Measurements from ENCODE around the gene EMC10. TPM values are rescaled to one million over a fixed set of nuclear protein-coding genes. Genes with fewer than 3 reads are reported as not detected.
"Not testable (repeated sequence)": the region's sequence is repeated elsewhere in the genome, so short reads cannot be mapped to it uniquely, and the experiment has no call there.

The EMC10 gene
- total and polyA plus RNA-seq, 9 donors = 84.2 to 122 (median 92.4) TPM

DNA sequence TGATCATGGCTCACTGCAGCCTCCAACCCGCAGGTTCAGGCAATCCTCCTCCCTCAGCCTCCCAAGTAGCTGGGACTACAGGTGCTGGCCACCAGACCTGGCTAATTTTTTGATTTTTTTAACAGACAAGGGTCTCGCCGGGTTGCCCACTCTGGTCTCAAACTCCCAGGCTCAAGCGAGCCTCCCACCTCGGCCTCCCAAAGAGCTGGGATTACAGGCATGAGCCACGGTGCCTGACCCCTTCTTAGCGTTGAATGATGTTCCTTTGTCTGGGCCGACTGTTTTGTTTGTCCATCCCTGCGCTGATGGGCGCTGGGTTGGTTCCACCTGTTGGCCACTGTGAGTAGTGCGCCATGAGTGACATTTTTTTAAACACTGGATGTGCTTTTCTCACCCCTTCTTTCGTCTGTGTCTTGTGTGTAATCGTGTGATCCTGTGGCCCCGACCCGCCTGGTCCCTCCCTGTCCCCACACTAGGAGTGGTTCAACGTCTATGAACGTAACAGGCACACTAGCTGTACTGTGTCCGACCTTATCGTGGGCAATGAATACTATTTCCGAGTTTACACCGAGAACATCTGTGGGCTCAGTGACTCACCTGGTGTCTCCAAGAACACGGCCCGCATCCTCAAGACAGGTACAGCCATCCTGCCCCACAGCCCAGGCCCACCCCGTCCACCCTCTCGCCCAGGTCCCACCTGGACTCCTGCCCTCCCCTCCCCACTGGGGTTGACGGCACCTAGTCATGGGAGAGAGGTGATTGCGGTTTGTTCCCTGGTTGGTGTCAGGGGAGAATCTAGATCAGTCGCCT lies 15.0 kb upstream of the EMC10 start:
- H3K4me3 ChIP-seq (ENCODE audit: low read length) = no peak overlapping the region
- no peaks in the 10 kb centered on the region for H3K36me3 ChIP-seq (ENCODE audit: control insufficient read depth, insufficient read depth, low read length)
- H3K27ac ChIP-seq (ENCODE audit: low read length) = no peak overlapping the region
- H3K4me1 ChIP-seq (ENCODE audit: control insufficient read depth, insufficient read depth, low read length) = peaks cover 16% of the 10 kb centered on the region
- DNase-seq = peak; percentile 74
- WGBS (ENCODE audit: insufficient coverage) = 26% methylated on average over 24 of the region's 28 CpGs
- peaks cover 19% of the 10 kb centered on the region for H3K27me3 ChIP-seq (ENCODE audit: control insufficient read depth, insufficient read depth, low read length)
- no peaks in the 10 kb centered on the region for H3K9me3 ChIP-seq (replicated peaks; ENCODE audit: control insufficient read depth, low read depth, low read length)

DNA sequence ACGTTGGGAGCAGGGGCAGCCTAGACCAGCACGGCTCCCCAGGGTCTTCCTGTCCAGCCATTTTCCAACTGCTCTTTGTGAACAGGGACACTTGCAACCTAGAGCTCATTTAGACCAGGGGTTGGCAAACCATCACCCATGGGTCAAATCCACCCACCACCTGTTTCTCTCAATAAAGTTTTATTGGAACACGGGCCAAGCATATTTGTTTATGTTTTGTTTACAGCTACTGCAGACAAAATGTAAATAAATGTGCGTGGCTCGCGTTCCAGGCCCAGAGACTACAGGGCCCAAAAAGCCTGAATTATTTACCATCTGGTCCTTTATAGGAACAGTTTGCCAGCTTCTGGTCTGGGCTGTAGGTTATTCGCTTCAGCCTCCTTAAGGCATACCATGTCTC lies 13.3 kb upstream of the EMC10 start:
- Histone ChIP-seq H3K9me3 (replicated peaks; ENCODE audit: control insufficient read depth, low read depth, low read length) (no peaks in the 10 kb centered on the region), H3K4me1 (ENCODE audit: control insufficient read depth, insufficient read depth, low read length) (peaks cover 30% of the 10 kb centered on the region), H3K27ac (ENCODE audit: low read length) (no peak overlapping the region), H3K4me3 (ENCODE audit: low read length) (no peak overlapping the region), H3K27me3 (ENCODE audit: control insufficient read depth, insufficient read depth, low read length) (peaks cover 11% of the 10 kb centered on the region), H3K36me3 (ENCODE audit: control insufficient read depth, insufficient read depth, low read length) (no peaks in the 10 kb centered on the region)
- DNase-seq = no peak
- WGBS (ENCODE audit: insufficient coverage) = 56% methylated on average over 4 of the region's 7 CpGs

DNA sequence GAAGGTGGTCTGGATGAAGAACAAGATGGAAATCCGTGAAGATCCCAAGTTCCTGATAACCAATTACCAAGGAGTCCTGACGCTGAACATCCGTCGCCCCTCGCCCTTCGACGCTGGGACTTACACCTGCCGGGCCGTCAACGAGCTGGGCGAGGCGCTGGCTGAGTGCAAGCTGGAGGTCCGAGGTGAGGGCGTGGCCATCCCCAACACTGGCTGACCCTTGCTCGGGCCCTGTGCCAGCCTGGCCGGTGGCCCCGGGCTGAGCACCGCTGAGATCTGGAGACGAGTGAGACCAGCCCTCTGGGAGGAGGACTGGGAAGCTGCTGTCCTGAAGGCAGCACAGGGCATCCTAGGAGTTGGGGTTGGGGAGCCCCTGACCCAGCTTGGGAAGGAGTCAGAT lies 12.0 kb upstream of the EMC10 start:
- no peaks in the 10 kb centered on the region for H3K9me3 ChIP-seq (replicated peaks; ENCODE audit: control insufficient read depth, low read depth, low read length)
- 84% methylated on average over 19 of the region's 19 CpGs for WGBS (ENCODE audit: insufficient coverage)
- H3K36me3 ChIP-seq (ENCODE audit: control insufficient read depth, insufficient read depth, low read length) = no peaks in the 10 kb centered on the region
- H3K4me1 ChIP-seq (ENCODE audit: control insufficient read depth, insufficient read depth, low read length) = peaks cover 25% of the 10 kb centered on the region
- H3K4me3 ChIP-seq (ENCODE audit: low read length) = no peak overlapping the region
- H3K27me3 ChIP-seq (ENCODE audit: control insufficient read depth, insufficient read depth, low read length) = peaks cover 4% of the 10 kb centered on the region
- DNase-seq = no peak
- H3K27ac ChIP-seq (ENCODE audit: low read length) = no peak overlapping the region

DNA sequence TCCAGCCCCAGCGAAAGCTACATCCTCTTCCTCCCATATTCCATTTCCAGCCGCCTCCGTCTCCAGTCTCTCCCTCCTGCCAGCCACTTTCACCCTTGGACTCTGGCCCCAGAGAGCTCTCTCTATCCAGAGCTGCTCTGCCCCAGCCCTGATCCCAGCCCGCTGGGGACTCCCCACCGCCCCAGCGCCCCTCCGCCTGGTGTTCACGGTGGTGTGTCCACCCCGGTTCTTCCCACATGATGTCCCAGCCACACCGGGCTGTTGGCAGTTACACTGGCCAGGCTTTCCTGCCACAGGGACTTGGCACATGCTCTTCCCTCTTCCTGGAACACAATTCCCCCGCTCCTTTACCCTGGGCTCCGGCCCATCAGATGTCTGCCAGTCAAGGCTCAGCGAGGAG lies 11.3 kb upstream of the EMC10 start:
- H3K36me3 ChIP-seq (ENCODE audit: control insufficient read depth, insufficient read depth, low read length) = no peaks in the 10 kb centered on the region
- no peaks in the 10 kb centered on the region for H3K9me3 ChIP-seq (replicated peaks; ENCODE audit: control insufficient read depth, low read depth, low read length)
- peaks cover 25% of the 10 kb centered on the region for H3K4me1 ChIP-seq (ENCODE audit: control insufficient read depth, insufficient read depth, low read length)
- 88% methylated on average over 13 of the region's 13 CpGs for WGBS (ENCODE audit: insufficient coverage)
- no peak overlapping the region for H3K27ac ChIP-seq (ENCODE audit: low read length)
- peaks cover 4% of the 10 kb centered on the region for H3K27me3 ChIP-seq (ENCODE audit: control insufficient read depth, insufficient read depth, low read length)
- no peak for DNase-seq
- no peak overlapping the region for H3K4me3 ChIP-seq (ENCODE audit: low read length)

DNA sequence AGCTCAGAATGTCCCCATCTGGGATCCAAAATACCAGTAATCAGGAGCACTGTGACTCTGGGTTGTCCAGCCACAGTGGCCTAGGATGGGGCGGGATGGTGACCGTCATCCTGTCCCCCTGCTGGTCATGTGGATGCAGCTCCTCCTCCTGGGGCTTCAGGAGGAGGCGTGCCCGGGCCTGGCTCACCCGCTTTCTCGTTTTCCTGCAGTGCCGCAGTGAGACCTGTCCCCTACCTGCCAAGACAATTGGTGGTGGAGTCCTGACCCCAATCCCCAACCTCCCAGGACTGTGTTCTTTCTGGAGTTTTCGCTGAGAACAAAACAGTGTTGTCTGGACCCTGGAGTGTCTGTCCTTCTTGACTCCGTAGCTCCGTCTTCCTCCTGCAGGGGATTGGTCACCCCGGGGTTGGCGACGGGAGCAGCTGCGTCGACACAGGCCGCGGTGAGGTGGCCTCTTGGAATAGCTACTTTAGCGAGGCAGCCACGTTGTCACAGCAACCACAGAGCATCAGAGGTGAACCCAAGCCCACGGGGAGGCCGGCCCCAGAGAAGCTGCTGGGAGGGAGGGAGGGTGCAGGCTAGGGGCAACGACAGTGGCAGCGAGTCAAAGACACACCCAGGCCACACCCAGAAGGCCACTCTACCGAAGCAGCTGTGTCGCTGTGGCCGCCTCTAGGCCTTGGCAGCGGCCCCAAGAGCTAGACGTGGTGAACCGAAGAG lies 10.2 kb upstream of the EMC10 start:
- Histone ChIP-seq H3K36me3 (ENCODE audit: control insufficient read depth, insufficient read depth, low read length) (no peaks in the 10 kb centered on the region), H3K4me3 (ENCODE audit: low read length) (no peak overlapping the region), H3K27me3 (ENCODE audit: control insufficient read depth, insufficient read depth, low read length) (no peaks in the 10 kb centered on the region), H3K9me3 (replicated peaks; ENCODE audit: control insufficient read depth, low read depth, low read length) (no peaks in the 10 kb centered on the region), H3K27ac (ENCODE audit: low read length) (peak overlapping the region; percentile 88), H3K4me1 (ENCODE audit: control insufficient read depth, insufficient read depth, low read length) (peaks cover 25% of the 10 kb centered on the region)
- peak; percentile 90 for DNase-seq
- 19% methylated on average over 23 of the region's 29 CpGs for WGBS (ENCODE audit: insufficient coverage)

DNA sequence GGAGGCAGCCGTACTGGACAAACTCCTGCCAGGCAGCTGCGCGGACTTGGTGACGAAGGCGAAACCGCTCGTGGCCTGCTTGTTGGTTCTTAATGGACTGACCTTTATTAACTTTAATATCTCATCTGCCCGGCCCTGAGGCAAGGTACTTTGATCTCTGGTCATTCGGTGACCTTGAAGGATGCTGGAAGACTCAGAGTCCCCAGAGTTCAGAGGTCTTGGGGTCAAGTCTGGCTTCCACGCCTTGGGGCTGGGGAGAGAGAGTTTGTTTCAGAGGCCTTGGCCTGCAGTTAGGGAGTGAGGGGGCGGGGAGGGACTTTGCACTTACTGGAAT lies 9.6 kb upstream of the EMC10 start:
- Histone ChIP-seq H3K36me3 (ENCODE audit: control insufficient read depth, insufficient read depth, low read length) (no peaks in the 10 kb centered on the region), H3K4me3 (ENCODE audit: low read length) (no peak overlapping the region), H3K9me3 (replicated peaks; ENCODE audit: control insufficient read depth, low read depth, low read length) (no peaks in the 10 kb centered on the region), H3K4me1 (ENCODE audit: control insufficient read depth, insufficient read depth, low read length) (peaks cover 25% of the 10 kb centered on the region), H3K27ac (ENCODE audit: low read length) (peak overlapping the region; percentile 88), H3K27me3 (ENCODE audit: control insufficient read depth, insufficient read depth, low read length) (no peaks in the 10 kb centered on the region)
- WGBS (ENCODE audit: insufficient coverage) = 78% methylated on average over 1 of the region's 11 CpGs
- DNase-seq = no peak

DNA sequence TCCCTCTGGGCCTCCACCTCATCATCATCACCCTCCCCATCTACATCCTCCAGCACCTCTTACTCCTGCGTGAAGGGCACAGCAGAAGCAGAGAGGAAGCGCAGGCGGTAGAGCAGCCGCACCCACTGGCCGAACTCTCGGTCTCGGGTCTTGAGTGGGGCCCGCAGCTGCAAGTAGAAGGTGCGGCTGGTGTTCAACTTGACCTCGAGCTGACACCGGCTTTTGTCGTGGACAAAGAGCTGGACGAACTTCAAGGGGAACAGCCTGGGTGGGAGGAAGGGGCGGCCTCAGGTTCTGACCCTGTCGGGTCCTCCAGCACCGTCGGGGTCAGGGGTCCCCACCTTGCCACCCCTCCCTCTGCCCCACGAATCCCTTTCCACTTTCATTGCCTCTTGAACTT lies 8.7 kb upstream of the EMC10 start:
- H3K27me3 ChIP-seq (ENCODE audit: control insufficient read depth, insufficient read depth, low read length) = no peaks in the 10 kb centered on the region
- peak overlapping the region; percentile 88 for H3K27ac ChIP-seq (ENCODE audit: low read length)
- 72% methylated on average over 18 of the region's 18 CpGs for WGBS (ENCODE audit: insufficient coverage)
- H3K4me1 ChIP-seq (ENCODE audit: control insufficient read depth, insufficient read depth, low read length) = peaks cover 25% of the 10 kb centered on the region
- DNase-seq = no peak
- no peaks in the 10 kb centered on the region for H3K9me3 ChIP-seq (replicated peaks; ENCODE audit: control insufficient read depth, low read depth, low read length)
- H3K36me3 ChIP-seq (ENCODE audit: control insufficient read depth, insufficient read depth, low read length) = no peaks in the 10 kb centered on the region
- no peak overlapping the region for H3K4me3 ChIP-seq (ENCODE audit: low read length)

DNA sequence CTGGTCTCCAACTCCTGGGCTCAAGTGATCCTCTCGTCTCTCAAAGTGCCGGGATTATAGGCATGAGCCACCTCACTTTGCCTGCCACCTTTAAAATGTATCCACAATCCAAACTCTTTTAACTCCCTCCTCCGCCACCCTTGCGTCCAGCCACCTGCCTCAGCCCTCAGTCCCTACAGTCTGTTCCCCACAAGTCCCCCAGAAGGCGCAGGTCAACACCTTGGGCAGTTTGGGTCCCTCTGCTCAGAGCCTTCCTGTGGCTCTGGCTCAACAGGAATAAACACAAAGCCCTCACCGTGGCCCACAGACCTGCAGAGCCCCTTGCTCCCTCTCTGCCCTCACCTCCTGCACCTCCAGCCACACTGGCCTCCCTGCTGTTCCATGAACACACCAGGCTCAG lies 7.5 kb upstream of the EMC10 start:
- no peaks in the 10 kb centered on the region for H3K27me3 ChIP-seq (ENCODE audit: control insufficient read depth, insufficient read depth, low read length)
- no peak for DNase-seq
- no peaks in the 10 kb centered on the region for H3K36me3 ChIP-seq (ENCODE audit: control insufficient read depth, insufficient read depth, low read length)
- no peak overlapping the region for H3K27ac ChIP-seq (ENCODE audit: low read length)
- H3K4me1 ChIP-seq (ENCODE audit: control insufficient read depth, insufficient read depth, low read length) = peaks cover 25% of the 10 kb centered on the region
- 85% methylated on average over 6 of the region's 6 CpGs for WGBS (ENCODE audit: insufficient coverage)
- no peak overlapping the region for H3K4me3 ChIP-seq (ENCODE audit: low read length)
- H3K9me3 ChIP-seq (replicated peaks; ENCODE audit: control insufficient read depth, low read depth, low read length) = no peaks in the 10 kb centered on the region

DNA sequence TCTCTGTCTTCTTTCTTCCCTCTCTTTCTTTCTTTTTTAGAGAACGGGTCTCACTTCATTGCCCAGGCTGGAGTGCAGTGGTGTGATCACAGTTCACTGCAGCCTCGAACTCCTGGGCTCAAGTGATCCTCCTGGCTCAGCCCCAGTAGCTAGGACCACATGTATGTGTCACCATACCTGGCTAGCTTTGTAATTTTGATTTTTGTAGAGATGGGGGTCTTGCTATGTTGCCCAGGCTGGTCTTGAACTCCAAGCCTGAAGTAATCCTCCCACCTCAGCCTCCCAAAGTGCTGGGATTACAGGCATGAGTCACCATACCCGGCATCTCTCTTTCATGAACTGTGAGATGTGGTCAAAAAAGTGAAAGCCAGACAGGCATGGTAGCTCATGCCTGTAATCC lies 3.0 kb upstream of the EMC10 start:
- not testable (repeated sequence) for H3K9me3 ChIP-seq (replicated peaks; ENCODE audit: control insufficient read depth, low read depth, low read length); H3K27ac ChIP-seq (ENCODE audit: low read length); H3K27me3 ChIP-seq (ENCODE audit: control insufficient read depth, insufficient read depth, low read length); H3K4me3 ChIP-seq (ENCODE audit: low read length); DNase-seq; H3K36me3 ChIP-seq (ENCODE audit: control insufficient read depth, insufficient read depth, low read length)
- 63% methylated on average over 1 of the region's 3 CpGs for WGBS (ENCODE audit: insufficient coverage)
- peaks cover 14% of the 10 kb centered on the region for H3K4me1 ChIP-seq (ENCODE audit: control insufficient read depth, insufficient read depth, low read length)

DNA sequence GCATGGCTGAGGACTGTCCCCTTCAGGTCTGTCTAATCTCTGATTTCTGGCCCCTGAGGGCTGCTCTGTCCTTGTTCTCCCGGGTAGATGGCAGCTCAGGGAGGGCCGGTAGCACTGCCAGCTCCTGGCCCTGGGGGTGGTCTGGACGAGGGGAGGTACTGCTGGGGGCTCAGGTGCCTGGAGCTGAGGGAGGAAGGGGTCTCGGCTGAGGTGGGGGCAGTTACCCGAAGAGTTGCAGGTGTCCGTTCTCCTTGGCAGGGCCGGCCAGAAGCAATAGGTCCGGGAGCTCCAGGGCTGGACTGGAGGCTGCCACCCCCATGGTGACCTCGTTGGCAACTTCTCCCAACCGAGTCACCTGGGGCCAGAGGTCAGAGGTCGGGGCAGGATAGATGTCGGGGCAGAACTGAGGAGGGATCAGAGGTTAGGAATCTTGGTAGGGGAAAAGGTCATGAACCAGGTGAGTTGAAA lies 1.2 kb upstream of the EMC10 start:
- 78% methylated on average over 12 of the region's 12 CpGs for WGBS (ENCODE audit: insufficient coverage)
- DNase-seq = no peak

More for the DNA sequence above, 1.2 kb upstream of the EMC10 start:
- H3K9me3 ChIP-seq (replicated peaks; ENCODE audit: control insufficient read depth, low read depth, low read length) = no peaks in the 10 kb centered on the region
- no peaks in the 10 kb centered on the region for H3K27me3 ChIP-seq (ENCODE audit: control insufficient read depth, insufficient read depth, low read length)
- no peak overlapping the region for H3K27ac ChIP-seq (ENCODE audit: low read length)
- peaks cover 23% of the 10 kb centered on the region for H3K36me3 ChIP-seq (ENCODE audit: control insufficient read depth, insufficient read depth, low read length)
- H3K4me1 ChIP-seq (ENCODE audit: control insufficient read depth, insufficient read depth, low read length) = peaks cover 16% of the 10 kb centered on the region
- no peak overlapping the region for H3K4me3 ChIP-seq (ENCODE audit: low read length)
